ENCODE data around the gene EIF2A. TPM values are rescaled to one million over a fixed set of nuclear protein-coding genes. Genes with fewer than 3 reads are reported as not detected.

EIF2A gene
- total and polyA plus RNA-seq, 11 donors = 44.3 to 112 (median 68.0) TPM

DNA sequence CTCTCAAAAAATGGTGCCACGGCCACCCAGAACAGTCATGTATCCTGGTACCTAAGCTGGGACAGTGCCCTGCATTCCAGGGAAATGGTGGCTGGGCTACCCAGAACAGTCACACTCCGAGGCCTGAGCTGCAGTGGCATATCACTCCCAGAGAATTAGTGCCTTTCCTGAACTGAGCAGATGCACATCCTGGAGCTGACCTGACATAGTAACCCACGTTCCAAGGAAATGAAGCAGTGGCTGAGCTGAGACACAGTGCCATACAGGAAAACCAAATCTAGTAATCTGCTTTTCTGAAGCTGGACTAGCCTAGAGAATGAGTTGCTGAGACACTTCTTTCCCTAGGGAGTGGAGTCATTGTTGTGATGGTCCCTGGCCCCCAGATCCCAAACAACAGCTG lies 42.1 kb upstream of the EIF2A start:
- no peaks in the 10 kb centered on the region for H3K36me3 ChIP-seq
- ATAC-seq = no peak
- no peak overlapping the region for H3K27ac ChIP-seq
- peaks cover 0 to 8% (median 0%) of the 10 kb centered on the region in 12 donors for H3K9me3 ChIP-seq
- WGBS, 4 donors = 65 to 78% (median 73%) methylated on average over 3 of the region's 3 CpGs
- no peaks in the 10 kb centered on the region for H3K27me3 ChIP-seq
- no peak for TF ChIP-seq POLR2A (IDR thresholded peaks at IDR 0.05)
- TF ChIP-seq, protein P1, sequence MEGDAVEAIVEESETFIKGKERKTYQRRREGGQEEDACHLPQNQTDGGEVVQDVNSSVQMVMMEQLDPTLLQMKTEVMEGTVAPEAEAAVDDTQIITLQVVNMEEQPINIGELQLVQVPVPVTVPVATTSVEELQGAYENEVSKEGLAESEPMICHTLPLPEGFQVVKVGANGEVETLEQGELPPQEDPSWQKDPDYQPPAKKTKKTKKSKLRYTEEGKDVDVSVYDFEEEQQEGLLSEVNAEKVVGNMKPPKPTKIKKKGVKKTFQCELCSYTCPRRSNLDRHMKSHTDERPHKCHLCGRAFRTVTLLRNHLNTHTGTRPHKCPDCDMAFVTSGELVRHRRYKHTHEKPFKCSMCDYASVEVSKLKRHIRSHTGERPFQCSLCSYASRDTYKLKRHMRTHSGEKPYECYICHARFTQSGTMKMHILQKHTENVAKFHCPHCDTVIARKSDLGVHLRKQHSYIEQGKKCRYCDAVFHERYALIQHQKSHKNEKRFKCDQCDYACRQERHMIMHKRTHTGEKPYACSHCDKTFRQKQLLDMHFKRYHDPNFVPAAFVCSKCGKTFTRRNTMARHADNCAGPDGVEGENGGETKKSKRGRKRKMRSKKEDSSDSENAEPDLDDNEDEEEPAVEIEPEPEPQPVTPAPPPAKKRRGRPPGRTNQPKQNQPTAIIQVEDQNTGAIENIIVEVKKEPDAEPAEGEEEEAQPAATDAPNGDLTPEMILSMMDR (IDR thresholded peaks at IDR 0.05) = no peak
- no peak for DNase-seq
- intact Hi-C loops (cut with DNase I) = no loop called here
- H3K4me1 ChIP-seq = no peaks in the 10 kb centered on the region
- H3K4me3 ChIP-seq = no peak overlapping the region

DNA sequence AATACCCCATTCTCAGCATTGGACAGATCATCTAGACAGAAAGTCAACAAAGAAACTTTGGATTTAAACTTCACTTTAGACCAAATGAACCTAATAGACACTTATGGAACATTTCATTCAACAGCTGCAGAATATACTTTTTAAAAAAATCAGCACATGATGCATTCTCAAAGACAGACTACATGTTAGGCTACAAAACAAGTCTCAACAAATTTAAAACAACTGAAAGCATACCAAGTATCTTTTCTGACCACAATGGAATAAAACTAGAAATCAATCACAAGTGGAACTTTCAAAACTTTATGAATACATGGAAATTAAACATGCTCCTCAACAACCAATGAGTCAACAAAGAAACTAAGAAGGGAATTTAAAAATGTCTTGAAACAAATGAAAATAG lies 38.2 kb upstream of the EIF2A start:
- no peak overlapping the region for H3K4me3 ChIP-seq
- ATAC-seq = no peak

DNA sequence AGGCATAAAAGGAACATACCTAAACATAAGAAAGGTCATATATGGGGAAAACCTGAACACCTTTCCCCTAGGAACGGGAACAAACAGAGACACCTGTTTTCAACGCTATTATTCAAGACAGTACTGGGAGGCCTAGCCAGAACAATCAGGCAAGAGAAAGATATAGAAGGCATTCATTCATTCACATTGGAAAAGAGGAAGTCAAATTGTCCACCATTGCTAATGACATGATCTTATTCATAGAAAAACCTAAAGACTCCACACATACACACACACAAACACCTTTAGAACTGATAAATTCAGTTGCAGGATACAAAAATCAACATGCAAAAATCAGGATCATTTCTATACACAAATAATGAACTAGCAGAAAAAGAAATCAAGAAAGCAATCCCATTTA lies 36.8 kb upstream of the EIF2A start:
- DNase-seq = no peak
- ATAC-seq = no peak
- WGBS, 4 donors = 92 to 93% (median 93%) methylated on average over 2 of the region's 2 CpGs
- Histone ChIP-seq H3K9me3 (peaks cover 0 to 8% (median 0%) of the 10 kb centered on the region in 12 donors), H3K4me1 (no peaks in the 10 kb centered on the region), H3K4me3 (no peak overlapping the region), H3K27me3 (no peaks in the 10 kb centered on the region), H3K27ac (no peak overlapping the region), H3K36me3 (no peaks in the 10 kb centered on the region)
- TF ChIP-seq, protein P1 (IDR thresholded peaks at IDR 0.05) = no peak
- no peak for TF ChIP-seq POLR2A (IDR thresholded peaks at IDR 0.05)
- intact Hi-C loops (cut with DNase I) = no loop called here

More for the DNA sequence above, 38.2 kb upstream of the EIF2A start:
- no peaks in the 10 kb centered on the region for H3K27me3 ChIP-seq
- DNase-seq = no peak
- H3K27ac ChIP-seq = no peak overlapping the region
- H3K9me3 ChIP-seq = peaks cover 0 to 8% (median 0%) of the 10 kb centered on the region in 12 donors
- H3K36me3 ChIP-seq = no peaks in the 10 kb centered on the region
- intact Hi-C loops (cut with DNase I) = no loop called here
- TF ChIP-seq, protein P1 (IDR thresholded peaks at IDR 0.05) = no peak
- TF ChIP-seq POLR2A (IDR thresholded peaks at IDR 0.05) = no peak
- no peaks in the 10 kb centered on the region for H3K4me1 ChIP-seq

DNA sequence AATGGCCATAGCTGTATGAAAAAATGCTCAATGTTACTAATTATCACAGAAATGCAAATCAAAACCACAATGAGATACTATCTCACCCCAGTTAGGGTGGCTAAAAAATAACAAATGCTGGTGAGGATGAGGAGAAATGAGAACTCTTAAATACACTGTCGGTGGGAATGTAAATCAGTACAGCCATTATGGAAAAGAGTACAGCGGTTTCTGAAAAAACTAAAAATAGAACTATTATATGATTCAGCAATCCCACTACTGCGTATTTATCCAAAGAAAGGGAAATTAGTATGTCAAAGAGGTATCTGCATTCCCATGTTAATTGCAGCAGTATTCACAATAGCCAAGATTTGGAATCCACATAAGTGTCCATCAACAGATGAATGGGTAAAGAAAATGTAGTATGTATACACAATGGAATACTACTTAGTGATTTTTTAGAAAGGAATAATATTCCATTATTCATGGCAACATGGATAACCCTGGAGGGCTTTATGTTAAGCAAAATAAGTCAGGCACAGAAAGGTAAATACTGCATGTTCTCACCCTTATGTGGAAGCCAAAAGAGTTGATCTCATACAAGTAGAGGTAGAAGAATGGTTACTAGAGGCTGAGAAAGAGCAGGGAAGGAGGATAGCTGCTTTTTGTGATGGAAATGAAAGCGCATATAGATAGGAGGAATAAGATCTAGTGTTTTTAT lies 35.3 kb upstream of the EIF2A start:
- no peaks in the 10 kb centered on the region for H3K4me1 ChIP-seq
- no peak for ATAC-seq
- peaks cover 0 to 8% (median 0%) of the 10 kb centered on the region in 12 donors for H3K9me3 ChIP-seq
- no peak overlapping the region for H3K4me3 ChIP-seq
- intact Hi-C loops (cut with DNase I) = no loop called here
- DNase-seq = no peak
- H3K27me3 ChIP-seq = no peaks in the 10 kb centered on the region
- WGBS, 4 donors = 70 to 81% (median 75%) methylated on average over 4 of the region's 4 CpGs
- H3K36me3 ChIP-seq = no peaks in the 10 kb centered on the region
- no peak overlapping the region for H3K27ac ChIP-seq
- TF ChIP-seq POLR2A (IDR thresholded peaks at IDR 0.05) = no peak
- TF ChIP-seq, protein P1 (IDR thresholded peaks at IDR 0.05) = no peak

All from heart left ventricle (tissue), 16 donors.